NCI-H1417 (cell line): ENCODE results near the gene MIA3.
"Not testable (repeated sequence)": the region's sequence is repeated elsewhere in the genome, so short reads cannot be mapped to it uniquely, and the experiment has no call there.

Experiments used
- DNase-seq, 3 experiments: peaks; one replicate each; lab custom pipeline; 2025; lab: John Stamatoyannopoulos, UW

The MIA3 gene

GRCh38 chr1:222669107-222669506 is 51.2 kb downstream of the MIA3 start:
- DNase-seq, result not testable (repeated sequence)

GRCh38 chr1:222670110-222670509 is 52.2 kb downstream of the MIA3 start:
- no peak for DNase-seq

- no peak for DNase-seq
Measured at GRCh38 chr1:222680080-222680479, 62.2 kb downstream of the MIA3 start.

GRCh38 chr1:222691016-222691415 is 73.1 kb downstream of the MIA3 start:
- no peak for DNase-seq

- DNase-seq, result no peak
Measured at GRCh38 chr1:222694927-222695326, 77.0 kb downstream of the MIA3 start.

- no peak for DNase-seq
Measured at GRCh38 chr1:222696741-222697140, 78.8 kb downstream of the MIA3 start.

- no peak for DNase-seq
Measured at GRCh38 chr1:222697203-222697602, 79.3 kb downstream of the MIA3 start.

- DNase-seq, result no peak
Measured at GRCh38 chr1:222697826-222698225, 79.9 kb downstream of the MIA3 start.

- no peak for DNase-seq
Measured at GRCh38 chr1:222702210-222702609, 84.3 kb downstream of the MIA3 start.

- no peak for DNase-seq
Measured at GRCh38 chr1:222704260-222704659, 86.4 kb downstream of the MIA3 start.

GRCh38 chr1:222706815-222707214 is 88.9 kb downstream of the MIA3 start:
- no peak for DNase-seq

- DNase-seq, result no peak
Measured at GRCh38 chr1:222709700-222710153, 91.8 kb downstream of the MIA3 start.

GRCh38 chr1:222711319-222712252 is 93.7 kb downstream of the MIA3 start:
- peak; percentile 27 to 85 (median 81) for DNase-seq

- DNase-seq, result peak; percentile 72 to 97 (median 95)
Measured at GRCh38 chr1:222712253-222713090, 94.6 kb downstream of the MIA3 start, which contains the start of the genes AIDA and BROX. Gene AIDA (minus strand): TSS chr1:222712491. CDS start chr1:222712317, 174 bp downstream. Gene BROX (plus strand): TSS chr1:222712564. CDS start chr1:222715700, 3,136 bp downstream.

GRCh38 chr1:222713091-222713961 is 95.4 kb downstream of the MIA3 start:
- peak; percentile 81 to 97 (median 95) for DNase-seq

- DNase-seq, result no peak
Measured at GRCh38 chr1:222716393-222716792, 98.5 kb downstream of the MIA3 start.
